GM12878 (cell line): ENCODE measurements around the gene KRTAP21-1. TPM values are rescaled to one million over a fixed set of nuclear protein-coding genes. Genes with fewer than 3 reads are reported as not detected.

Source experiments
- ATAC-seq: fragments of 200-7000 bp; cut with Tn5 transposase; 3 replicates; pipeline ENCODE4 v1.9.1; 2020; ENCODE audit warnings: mild to moderate bottlenecking, moderate library complexity
- BruUV-seq: library from RNA; stranded (reverse); fragments of 400-500 nt; replicated peaks from 2 replicates; lab custom pipeline; 2021; lab: Mats Ljungman, UMichigan
- CTCF ChIA-PET: fragments of 300-600 bp; sonication (Branson Sonifier 250); formaldehyde crosslinking; extraction: SDS; loops from one replicate; lab custom pipeline; 2021; ENCODE audit warnings: inconsistent platforms; lab: Yijun Ruan, JAX
- POLR2A ChIA-PET: fragments of 350-600 bp; formaldehyde crosslinking; extraction: SDS; loops from one replicate; lab custom pipeline; 2021; ENCODE audit warnings: inconsistent platforms; lab: Charles Lee
- RAD21 ChIA-PET: fragments of 300-600 bp; sonication (Branson Sonifier 250); formaldehyde crosslinking; loops from one replicate; lab custom pipeline; 2023; ENCODE audit warnings: antibody characterized with exemption; ENCODE audit not compliant: unreplicated experiment; lab: Charles Lee
- SMC1A ChIA-PET: fragments of 300-600 bp; sonication (Branson Sonifier 250); formaldehyde crosslinking; loops from one replicate; lab custom pipeline; 2023; ENCODE audit not compliant: unreplicated experiment, uncharacterized antibody; lab: Charles Lee
- DNase-seq: peaks from one replicate; pipeline ENCODE4 v3.0.0-alpha.2; 2011; ENCODE audit warnings: low read depth, low spot score
- FAIRE-seq: peaks from 3 replicates; lab custom pipeline; 2011; peaks lifted over from hg19 to GRCh38; lab: Jason Lieb, UNC
- H2AFZ ChIP-seq: 2 replicates; pipeline ENCODE4 v1.6.0; 2011; ENCODE audit warnings: low read depth, low read length, control low read depth; ENCODE audit not compliant: control insufficient read depth
- H3K27ac ChIP-seq: 2 replicates; pipeline ENCODE4 v1.5.1; 2011; ENCODE audit warnings: control low read depth; ENCODE audit not compliant: control insufficient read depth, insufficient read depth
- H3K27me3 ChIP-seq, 2 experiments: replicated peaks in 1 of 2; 2 replicates each; pipeline versions ENCODE4 v1.6.0 to v1.6.1; 2011; ENCODE audit warnings: low read length in 1 of 2; ENCODE audit not compliant: control insufficient read depth in 2 of 2, insufficient read depth in 2 of 2
- H3K36me3 ChIP-seq, 2 experiments: 2 replicates each; pipeline ENCODE4 v1.5.1; 2011; ENCODE audit warnings: low read length in 1 of 2; ENCODE audit not compliant: control insufficient read depth in 2 of 2, insufficient read depth in 2 of 2
- H3K4me1 ChIP-seq: 2 replicates; pipeline ENCODE4 v1.6.1; 2011; ENCODE audit warnings: mild to moderate bottlenecking, low read length, moderate library complexity, mixed read lengths; ENCODE audit not compliant: control insufficient read depth, insufficient read depth
- H3K4me2 ChIP-seq: 2 replicates; pipeline ENCODE4 v1.6.0; 2011; ENCODE audit warnings: control low read depth; ENCODE audit not compliant: control insufficient read depth, insufficient read depth
- H3K4me3 ChIP-seq: fragments of 200-600 bp; sonication (generic); 2 replicates; pipeline ENCODE4 v1.5.1; 2016
- H3K79me2 ChIP-seq: 2 replicates; pipeline ENCODE4 v1.6.0; 2011; ENCODE audit warnings: low read length; ENCODE audit not compliant: control insufficient read depth, insufficient read depth
- H3K9ac ChIP-seq: 2 replicates; pipeline ENCODE4 v1.8.0; 2011; ENCODE audit warnings: low read length, control low read depth, mixed read lengths; ENCODE audit not compliant: control insufficient read depth, insufficient read depth
- H3K9me3 ChIP-seq: replicated peaks from 3 replicates; pipeline ENCODE4 v1.5.1; 2011; ENCODE audit warnings: mild to moderate bottlenecking, low read length; ENCODE audit not compliant: control insufficient read depth, insufficient read depth
- H4K20me1 ChIP-seq: 2 replicates; pipeline ENCODE4 v1.6.0; 2011; ENCODE audit not compliant: control insufficient read depth, insufficient read depth
- EGR1 ChIP-seq, 2 experiments: IDR thresholded peaks; 1 replicate in 1 of 2; 2 replicates in 1 of 2; pipeline ENCODE4 v1.6.1; 2011 to 2012; ENCODE audit warnings: low read depth in 2 of 2, low read length in 2 of 2, borderline replicate concordance in 1 of 2, mild to moderate bottlenecking in 1 of 2, moderate library complexity in 1 of 2
- HDAC6 ChIP-seq: fragments of 200-600 bp; sonication (generic); IDR thresholded peaks from one replicate; pipeline ENCODE4 v1.8.0; 2017; ENCODE audit warnings: antibody characterized with exemption; ENCODE audit not compliant: unreplicated experiment
- NFYA ChIP-seq: IDR thresholded peaks from 2 replicates; pipeline ENCODE4 v1.6.1; 2011; ENCODE audit warnings: low read depth, mild to moderate bottlenecking, low read length, improper control_type of control experiment, borderline replicate concordance
- POLR2A ChIP-seq: IDR thresholded peaks from 2 replicates; pipeline ENCODE4 v1.6.1; 2011; ENCODE audit warnings: low read depth, mild to moderate bottlenecking, low read length
- TAF1 ChIP-seq: IDR thresholded peaks from 2 replicates; pipeline ENCODE4 v1.6.1; 2011; ENCODE audit warnings: mild to moderate bottlenecking, low read depth, low read length, borderline replicate concordance
- TARDBP ChIP-seq: IDR thresholded peaks from 2 replicates; pipeline ENCODE4 v1.6.1; 2016; ENCODE audit warnings: borderline replicate concordance
- ZNF217 ChIP-seq: fragments of 450-650 bp; IDR thresholded peaks from 2 replicates; pipeline ENCODE4 v1.6.1; 2017; ENCODE audit warnings: antibody characterized with exemption, mild to moderate bottlenecking
- ZNF24 ChIP-seq: fragments of 450-650 bp; IDR thresholded peaks from 2 replicates; pipeline ENCODE4 v1.6.1; 2017; ENCODE audit warnings: antibody characterized with exemption, mild to moderate bottlenecking
- ZZZ3 ChIP-seq: IDR thresholded peaks from 2 replicates; pipeline ENCODE4 v1.6.1; 2011; ENCODE audit warnings: low read depth; ENCODE audit not compliant: control insufficient read depth, insufficient read length
- WGBS: methylation state at CpG from one replicate; pipeline ENCODE4 v1.1.6; 2016; ENCODE audit warnings: low lambda C conversion rate; ENCODE audit not compliant: insufficient replicate concordance, insufficient coverage; ENCODE audit errors: missing lambda C conversion rate; 5-methylcytosine and 5-hydroxymethylcytosine counted together
- in situ Hi-C: fragments of 300-500 bp; cut with MboI; formaldehyde crosslinking; loops from 9 replicates; pipeline ENCODE4 v1.14.3; 2018; ENCODE audit warnings: mixed read lengths
- intact Hi-C: fragments of 100-400 bp; cut with micrococcal nuclease; formaldehyde crosslinking; loops from one replicate; pipeline ENCODE4 v1.14.2; 2022; ENCODE audit not compliant: unreplicated experiment
- polyA plus RNA-seq, 11 experiments: library from polyadenylated mRNA; depleted of rRNA in 4 of 11; unstranded in 6 of 11; stranded (reverse) in 5 of 11; fragments of >200 nt; fragmentation: Nextera tagmentation in 4 of 11; fragmentation: Illumina TruSeq in 1 of 11; extraction: Ambion mirVana in 4 of 11; extraction: Trizol in 1 of 11; gene quantifications; 1 replicate in 1 of 11; 2 replicates in 10 of 11; pipeline versions ENCODE4 v1.2.1 to v1.2.3, GENCODE V29; 2011 to 2016; ENCODE audit warnings: inconsistent platforms in 2 of 11, missing spikeins in 2 of 11, low read depth in 1 of 11
- total RNA-seq, 4 experiments: library from RNA; depleted of rRNA in 3 of 4; stranded (reverse); fragments of >200 nt in 3 of 4; fragmentation: Illumina TruSeq in 1 of 4; extraction: Trizol in 1 of 4; gene quantifications; 2 replicates each; pipeline versions ENCODE4 v1.2.1 to v1.2.3, GENCODE V29; 2013 to 2021
- TF ChIP-seq, protein P1 (sequence below): fragments of 450-650 bp; IDR thresholded peaks from 2 replicates; pipeline ENCODE4 v1.6.1; 2017; ENCODE audit warnings: mild to moderate bottlenecking
- TF ChIP-seq, protein P2 (sequence below): fragments of 450-650 bp; IDR thresholded peaks from 2 replicates; pipeline ENCODE4 v1.6.1; 2014; ENCODE audit warnings: mild to moderate bottlenecking
- TF ChIP-seq, protein P3 (sequence below): fragments of 450-650 bp; IDR thresholded peaks from 2 replicates; pipeline ENCODE4 v1.6.1; 2016; ENCODE audit warnings: mild to moderate bottlenecking, moderate library complexity, borderline replicate concordance
- TF ChIP-seq, protein P4 (sequence below): fragments of 450-650 bp; IDR thresholded peaks from 2 replicates; pipeline ENCODE4 v1.6.1; 2016; ENCODE audit warnings: mild to moderate bottlenecking

The KRTAP21-1 gene
- total and polyA plus RNA-seq, 10 of the 15 experiments (the other 5 are each of a cell fraction or from before 2014, with no cell fraction given), result not detected

DNA sequence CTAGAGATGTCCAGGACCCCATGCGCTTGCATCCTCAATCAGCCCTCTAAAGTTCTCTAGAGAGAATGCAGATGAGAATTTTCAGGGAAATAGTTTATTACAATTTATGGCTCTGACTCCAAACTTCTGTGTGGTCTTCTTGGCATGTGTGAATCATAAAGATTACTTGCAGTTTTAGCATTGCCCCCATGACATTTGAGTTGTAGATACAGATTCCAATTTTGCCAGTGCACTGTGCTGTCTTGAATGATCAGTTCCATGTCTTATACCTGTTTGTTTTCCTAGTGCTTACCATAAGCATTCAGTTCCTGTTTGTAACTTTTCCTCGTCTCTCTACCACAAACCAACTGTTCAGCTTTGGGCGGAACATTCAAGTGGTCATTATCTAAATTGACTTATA lies 41.5 kb downstream of the KRTAP21-1 start:
- Histone ChIP-seq H3K4me3 (no peak overlapping the region), H3K79me2 (no peaks in the 10 kb centered on the region), H3K36me3 (no peaks in the 10 kb centered on the region), H3K9me3 (no peaks in the 10 kb centered on the region), H3K27ac (no peak overlapping the region), H3K27me3 (no peaks in the 10 kb centered on the region), H3K9ac (no peak overlapping the region), H3K4me1 (no peaks in the 10 kb centered on the region), H4K20me1 (no peaks in the 10 kb centered on the region), H2AFZ (no peak overlapping the region), H3K4me2 (no peak overlapping the region)
- TF ChIP-seq ZNF217, result no peak
- no peak for TF ChIP-seq ZNF24
- TF ChIP-seq, protein P1, sequence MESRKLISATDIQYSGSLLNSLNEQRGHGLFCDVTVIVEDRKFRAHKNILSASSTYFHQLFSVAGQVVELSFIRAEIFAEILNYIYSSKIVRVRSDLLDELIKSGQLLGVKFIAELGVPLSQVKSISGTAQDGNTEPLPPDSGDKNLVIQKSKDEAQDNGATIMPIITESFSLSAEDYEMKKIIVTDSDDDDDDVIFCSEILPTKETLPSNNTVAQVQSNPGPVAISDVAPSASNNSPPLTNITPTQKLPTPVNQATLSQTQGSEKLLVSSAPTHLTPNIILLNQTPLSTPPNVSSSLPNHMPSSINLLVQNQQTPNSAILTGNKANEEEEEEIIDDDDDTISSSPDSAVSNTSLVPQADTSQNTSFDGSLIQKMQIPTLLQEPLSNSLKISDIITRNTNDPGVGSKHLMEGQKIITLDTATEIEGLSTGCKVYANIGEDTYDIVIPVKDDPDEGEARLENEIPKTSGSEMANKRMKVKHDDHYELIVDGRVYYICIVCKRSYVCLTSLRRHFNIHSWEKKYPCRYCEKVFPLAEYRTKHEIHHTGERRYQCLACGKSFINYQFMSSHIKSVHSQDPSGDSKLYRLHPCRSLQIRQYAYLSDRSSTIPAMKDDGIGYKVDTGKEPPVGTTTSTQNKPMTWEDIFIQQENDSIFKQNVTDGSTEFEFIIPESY, result no peak
- TF ChIP-seq POLR2A, result no peak
- no peak for TF ChIP-seq TARDBP
- TF ChIP-seq, protein P2, sequence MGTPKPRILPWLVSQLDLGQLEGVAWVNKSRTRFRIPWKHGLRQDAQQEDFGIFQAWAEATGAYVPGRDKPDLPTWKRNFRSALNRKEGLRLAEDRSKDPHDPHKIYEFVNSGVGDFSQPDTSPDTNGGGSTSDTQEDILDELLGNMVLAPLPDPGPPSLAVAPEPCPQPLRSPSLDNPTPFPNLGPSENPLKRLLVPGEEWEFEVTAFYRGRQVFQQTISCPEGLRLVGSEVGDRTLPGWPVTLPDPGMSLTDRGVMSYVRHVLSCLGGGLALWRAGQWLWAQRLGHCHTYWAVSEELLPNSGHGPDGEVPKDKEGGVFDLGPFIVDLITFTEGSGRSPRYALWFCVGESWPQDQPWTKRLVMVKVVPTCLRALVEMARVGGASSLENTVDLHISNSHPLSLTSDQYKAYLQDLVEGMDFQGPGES, result no peak
- TF ChIP-seq NFYA, result no peak
- TF ChIP-seq, protein P3, sequence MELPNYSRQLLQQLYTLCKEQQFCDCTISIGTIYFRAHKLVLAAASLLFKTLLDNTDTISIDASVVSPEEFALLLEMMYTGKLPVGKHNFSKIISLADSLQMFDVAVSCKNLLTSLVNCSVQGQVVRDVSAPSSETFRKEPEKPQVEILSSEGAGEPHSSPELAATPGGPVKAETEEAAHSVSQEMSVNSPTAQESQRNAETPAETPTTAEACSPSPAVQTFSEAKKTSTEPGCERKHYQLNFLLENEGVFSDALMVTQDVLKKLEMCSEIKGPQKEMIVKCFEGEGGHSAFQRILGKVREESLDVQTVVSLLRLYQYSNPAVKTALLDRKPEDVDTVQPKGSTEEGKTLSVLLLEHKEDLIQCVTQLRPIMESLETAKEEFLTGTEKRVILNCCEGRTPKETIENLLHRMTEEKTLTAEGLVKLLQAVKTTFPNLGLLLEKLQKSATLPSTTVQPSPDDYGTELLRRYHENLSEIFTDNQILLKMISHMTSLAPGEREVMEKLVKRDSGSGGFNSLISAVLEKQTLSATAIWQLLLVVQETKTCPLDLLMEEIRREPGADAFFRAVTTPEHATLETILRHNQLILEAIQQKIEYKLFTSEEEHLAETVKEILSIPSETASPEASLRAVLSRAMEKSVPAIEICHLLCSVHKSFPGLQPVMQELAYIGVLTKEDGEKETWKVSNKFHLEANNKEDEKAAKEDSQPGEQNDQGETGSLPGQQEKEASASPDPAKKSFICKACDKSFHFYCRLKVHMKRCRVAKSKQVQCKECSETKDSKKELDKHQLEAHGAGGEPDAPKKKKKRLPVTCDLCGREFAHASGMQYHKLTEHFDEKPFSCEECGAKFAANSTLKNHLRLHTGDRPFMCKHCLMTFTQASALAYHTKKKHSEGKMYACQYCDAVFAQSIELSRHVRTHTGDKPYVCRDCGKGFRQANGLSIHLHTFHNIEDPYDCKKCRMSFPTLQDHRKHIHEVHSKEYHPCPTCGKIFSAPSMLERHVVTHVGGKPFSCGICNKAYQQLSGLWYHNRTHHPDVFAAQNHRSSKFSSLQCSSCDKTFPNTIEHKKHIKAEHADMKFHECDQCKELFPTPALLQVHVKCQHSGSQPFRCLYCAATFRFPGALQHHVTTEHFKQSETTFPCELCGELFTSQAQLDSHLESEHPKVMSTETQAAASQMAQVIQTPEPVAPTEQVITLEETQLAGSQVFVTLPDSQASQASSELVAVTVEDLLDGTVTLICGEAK, result no peak
- TF ChIP-seq HDAC6, result no peak
- TF ChIP-seq TAF1, result no peak
- TF ChIP-seq ZZZ3, result no peak
- no peak for TF ChIP-seq EGR1 (IDR thresholded peaks at IDR 0.05; ENCODE audit: borderline replicate concordance in 1 of 2, low read depth in 2 of 2, low read length in 2 of 2)
- TF ChIP-seq, protein P4, sequence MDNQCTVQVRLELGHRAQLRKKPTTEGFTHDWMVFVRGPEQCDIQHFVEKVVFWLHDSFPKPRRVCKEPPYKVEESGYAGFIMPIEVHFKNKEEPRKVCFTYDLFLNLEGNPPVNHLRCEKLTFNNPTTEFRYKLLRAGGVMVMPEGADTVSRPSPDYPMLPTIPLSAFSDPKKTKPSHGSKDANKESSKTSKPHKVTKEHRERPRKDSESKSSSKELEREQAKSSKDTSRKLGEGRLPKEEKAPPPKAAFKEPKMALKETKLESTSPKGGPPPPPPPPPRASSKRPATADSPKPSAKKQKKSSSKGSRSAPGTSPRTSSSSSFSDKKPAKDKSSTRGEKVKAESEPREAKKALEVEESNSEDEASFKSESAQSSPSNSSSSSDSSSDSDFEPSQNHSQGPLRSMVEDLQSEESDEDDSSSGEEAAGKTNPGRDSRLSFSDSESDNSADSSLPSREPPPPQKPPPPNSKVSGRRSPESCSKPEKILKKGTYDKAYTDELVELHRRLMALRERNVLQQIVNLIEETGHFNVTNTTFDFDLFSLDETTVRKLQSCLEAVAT, result no peak
- ChIA-PET CTCF (interaction anchor here (1.0 to 1.1 kb wide), 2 partner anchors 34 to 374 kb away, joined by 3 read pairs; no protein-coding TSS in a partner anchor), POLR2A (no interaction called here), RAD21 (no interaction called here), SMC1A (no interaction called here)
- ATAC-seq (no peak), DNase-seq (no peak), FAIRE-seq (no peak)
- no TSS peak for BruUV-seq
- in situ Hi-C loops (no loop called here), intact Hi-C loops (no loop called here)
- 47% methylated on average over 3 of the region's 3 CpGs for WGBS
